Vagina (tissue), 2 donors: Measurements from ENCODE around the gene MACROD2.

Source experiments
- CTCF ChIP-seq, 3 experiments: fragments of 450-650 bp in 2 of 3; fragments of 200-600 bp in 1 of 3; sonication (generic) in 1 of 3; IDR thresholded peaks; one replicate each; pipeline ENCODE4 v1.5.1; 2017 to 2019; ENCODE audit warnings: antibody characterized with exemption in 3 of 3, mild to moderate bottlenecking in 2 of 3, moderate library complexity in 2 of 3
- POLR2A ChIP-seq, 2 donors: fragments of 450-650 bp; IDR thresholded peaks; one replicate each; pipeline ENCODE4 v1.6.1; 2017; ENCODE audit warnings: antibody characterized with exemption in 2 of 2, mild to moderate bottlenecking in 2 of 2, moderate library complexity in 2 of 2

- TF ChIP-seq CTCF (IDR thresholded peaks at IDR 0.05) (no peak), POLR2A (IDR thresholded peaks at IDR 0.05) (no peak)
Observed at GRCh38 chr20:15889061-15889460, 1893.7 kb downstream of the MACROD2 start.
